ENCODE measurements around the gene TTC13. TPM values are rescaled to one million over a fixed set of nuclear protein-coding genes. Genes with fewer than 3 reads are reported as not detected.

Gene TTC13
- total RNA-seq, 4 donors from 2014 or later: 7.4 to 47.0 (median 14.9) TPM

- ATAC-seq (ENCODE audit: low FRiP score) (no peak), DNase-seq (ENCODE audit: low spot score) (no peak)
- no peak for TF ChIP-seq CTCF (IDR thresholded peaks at IDR 0.05)
These were observed 119.5 kb downstream of the TTC13 start for GRCh38 chr1:230858918-230859729.

- no peak for TF ChIP-seq CTCF (IDR thresholded peaks at IDR 0.05)
- no peak for ATAC-seq (ENCODE audit: low FRiP score)
- DNase-seq (ENCODE audit: low spot score): no peak
These were observed 120.3 kb downstream of the TTC13 start for GRCh38 chr1:230858236-230858820.

GRCh38 chr1:230857822-230858221 is 120.8 kb downstream of the TTC13 start:
- TF ChIP-seq CTCF (IDR thresholded peaks at IDR 0.05): no peak
- no peak for ATAC-seq (ENCODE audit: low FRiP score)
- DNase-seq (ENCODE audit: low spot score): no peak

GRCh38 chr1:230857077-230857476 is 121.6 kb downstream of the TTC13 start:
- no peak for DNase-seq (ENCODE audit: low spot score)
- no peak for ATAC-seq (ENCODE audit: low FRiP score)
- TF ChIP-seq CTCF (IDR thresholded peaks at IDR 0.05): no peak

Small RNA genes within 50 kb of the gene (small RNA-seq; reads per million reads assigned to genes)
- gene RN7SL837P: not detected

Other genes starting within 250 kb of the TTC13 start
- gene CAPN9, start 231.5 kb downstream of the TTC13 start, total RNA-seq: not detected
- gene C1orf198, start 110.3 kb downstream of the TTC13 start, total RNA-seq: 10 to 100 TPM; 32.8 to 98.4 (median 63.2) TPM
- 10 to 100 TPM; 11.6 to 18.3 (median 15.4) TPM for gene ARV1, start 233 bp upstream of the TTC13 start, total RNA-seq
- gene FAM89A, start 61.4 kb upstream of the TTC13 start, total RNA-seq: 100 to 1,000 TPM in 3 of 4 donors, 10 to 100 TPM in 1; 62.6 to 290 (median 145) TPM
- under 1 TPM in 2 of 4 donors, not detected in 2; 0.06 to 0.32 TPM for gene TRIM67, start 183.2 kb upstream of the TTC13 start, total RNA-seq